GM21717 (cell line): ENCODE data around the gene FGF9.

Experiments used
- ATAC-seq: cut with Tn5 transposase; IDR thresholded peaks from one replicate; pipeline ENCODE4 v1.9.1; 2021; ENCODE audit warnings: mild to moderate bottlenecking, moderate library complexity; ENCODE audit not compliant: unreplicated experiment

Gene FGF9

DNA sequence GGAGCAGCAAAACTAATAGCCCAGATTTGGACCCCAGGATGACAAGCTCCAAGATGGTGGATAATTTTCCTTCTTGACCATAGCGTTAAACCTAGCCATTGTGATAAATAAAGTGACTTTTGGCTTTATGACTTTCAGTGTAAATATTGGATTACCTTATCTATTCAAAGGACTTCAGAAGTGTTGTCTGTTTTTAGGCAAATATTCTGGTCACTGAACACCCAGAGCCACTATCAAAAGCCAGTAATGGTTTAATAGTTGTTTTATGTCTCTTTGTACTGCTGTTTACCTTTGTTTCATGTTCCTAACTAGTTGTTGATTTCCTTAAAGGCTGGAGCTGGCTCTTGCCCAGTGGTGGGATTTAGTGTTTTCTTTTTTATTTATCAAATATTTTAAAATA, 81.6 kb downstream of the FGF9 start:
- no peak for ATAC-seq

DNA sequence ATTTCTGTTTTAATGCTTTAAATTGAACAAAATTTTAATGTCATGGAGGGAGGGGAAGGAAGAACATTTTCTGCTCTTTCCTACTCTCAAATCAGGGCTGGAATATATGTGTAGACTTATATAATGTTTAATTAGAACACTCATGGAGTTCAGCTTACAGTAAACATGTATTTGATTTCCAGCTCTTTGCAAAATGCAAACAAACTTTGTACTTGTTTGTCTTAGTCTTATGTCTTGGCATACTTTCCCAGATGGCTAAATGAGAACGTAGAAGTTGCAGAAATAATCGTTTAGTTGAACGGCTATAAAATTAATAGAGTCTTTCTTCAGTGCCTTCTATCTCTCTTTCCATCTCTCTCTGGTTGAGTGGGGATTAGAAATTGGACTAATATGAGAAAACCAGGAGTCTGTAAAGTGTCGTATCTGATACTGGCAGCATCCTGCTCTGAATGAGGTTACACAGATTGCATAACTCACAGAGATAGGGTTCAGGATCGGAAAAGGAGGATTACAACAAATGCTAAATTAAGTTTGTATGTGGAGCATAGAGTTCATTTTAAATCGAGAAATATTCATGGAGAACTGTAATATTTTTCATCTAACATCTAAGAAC, 82.3 kb downstream of the FGF9 start:
- no peak for ATAC-seq
